OCI-LY3 (cell line): ENCODE data around the gene PIEZO2.

ENCODE experiments used
- H2AFZ ChIP-seq: fragments of 200-600, 300-600 bp; shearing (Covaris generic); 2 replicates; pipeline ENCODE4 v1.6.0; 2014; ENCODE audit warnings: antibody characterized with exemption, low read depth, low read length
- H3K27ac ChIP-seq: fragments of 200-600, 300-600 bp; sonication (generic); 2 replicates; pipeline ENCODE4 v1.5.1; 2014; ENCODE audit warnings: mild to moderate bottlenecking, low read length, moderate library complexity, mixed read lengths
- H3K27me3 ChIP-seq: fragments of 200-600, 300-600 bp; sonication (generic); 2 replicates; pipeline ENCODE4 v1.6.1; 2014; ENCODE audit warnings: low read depth, low read length, mixed read lengths
- H3K36me3 ChIP-seq: fragments of 200-600, 300-600 bp; sonication (generic); replicated peaks from 2 replicates; pipeline ENCODE3; 2014; ENCODE audit warnings: low read depth, low read length, mixed read lengths
- H3K4me1 ChIP-seq: fragments of 300-600, 200-600 bp; sonication (generic); 2 replicates; pipeline ENCODE4 v1.6.1; 2014; ENCODE audit warnings: low read length, mixed read lengths
- H3K4me2 ChIP-seq: fragments of 200-600, 300-600 bp; sonication (generic); 2 replicates; pipeline ENCODE4 v1.6.1; 2014; ENCODE audit warnings: low read length, mixed read lengths
- H3K4me3 ChIP-seq: fragments of 300-600, 200-600 bp; sonication (generic); 2 replicates; pipeline ENCODE4 v1.5.1; 2014; ENCODE audit warnings: antibody characterized with exemption, mild to moderate bottlenecking, low read length, moderate library complexity
- H3K79me2 ChIP-seq: fragments of 300-600, 200-600 bp; shearing (Covaris generic); 2 replicates; pipeline ENCODE4 v1.6.1; 2014; ENCODE audit warnings: mild to moderate bottlenecking, low read length, mixed read lengths
- H3K9ac ChIP-seq: fragments of 300-600, 200-600 bp; shearing (Covaris generic); 2 replicates; pipeline ENCODE4 v1.6.0; 2014; ENCODE audit warnings: mild to moderate bottlenecking, low read length, moderate library complexity
- H3K9me3 ChIP-seq: fragments of 200-600, 300-600 bp; shearing (Covaris generic); 2 replicates; pipeline ENCODE4 v1.6.1; 2014; ENCODE audit warnings: low read length, mixed read lengths; ENCODE audit not compliant: insufficient read depth
- H4K20me1 ChIP-seq: fragments of 200-600, 300-600 bp; sonication (generic); 2 replicates; pipeline ENCODE4 v1.6.1; 2016; ENCODE audit warnings: low read length, mixed read lengths; ENCODE audit not compliant: insufficient read depth
- CTCF ChIP-seq: fragments of 200-600, 300-600 bp; sonication (generic); IDR thresholded peaks from 2 replicates; pipeline ENCODE4 v1.5.1; 2014; ENCODE audit warnings: antibody characterized with exemption, low read length, low read depth
- EZH2phosphoT487 ChIP-seq: fragments of 200-600 bp; shearing (Covaris generic); IDR thresholded peaks from 2 replicates; pipeline ENCODE4 v1.6.1; 2018; ENCODE audit warnings: antibody characterized with exemption, mixed run types, low read depth

PIEZO2 gene

DNA sequence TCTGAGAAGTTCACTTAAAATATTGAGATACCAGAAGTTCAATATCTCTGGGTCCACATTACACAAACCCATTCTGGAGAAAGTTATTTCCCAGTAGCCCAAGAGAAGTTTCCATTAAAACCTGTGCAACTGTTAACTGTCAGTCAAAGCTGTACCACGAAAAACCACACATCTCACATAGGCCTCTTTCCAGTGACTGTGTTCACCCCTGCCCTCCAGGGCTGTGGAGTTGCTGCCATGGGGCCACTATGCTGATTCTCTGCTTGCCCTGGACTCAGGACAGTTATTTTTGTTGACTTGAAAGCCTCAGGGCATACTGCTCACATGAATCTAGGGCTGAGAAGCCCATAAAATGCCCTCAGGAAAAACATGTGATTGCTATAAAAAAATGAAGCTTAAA lies 153.8 kb downstream of the PIEZO2 start:
- H3K9me3 ChIP-seq: no peaks in the 10 kb centered on the region
- no peak overlapping the region for H2AFZ ChIP-seq
- no peak overlapping the region for H3K27ac ChIP-seq
- no peak overlapping the region for H3K9ac ChIP-seq
- no peaks in the 10 kb centered on the region for H3K79me2 ChIP-seq
- H3K4me3 ChIP-seq: no peak overlapping the region
- no peaks in the 10 kb centered on the region for H3K4me1 ChIP-seq
- no peak overlapping the region for H3K4me2 ChIP-seq
- TF ChIP-seq EZH2phosphoT487 (no peak), CTCF (no peak)
- no peaks in the 10 kb centered on the region for H4K20me1 ChIP-seq
- no peaks in the 10 kb centered on the region for H3K36me3 ChIP-seq
- H3K27me3 ChIP-seq: no peaks in the 10 kb centered on the region

- Histone ChIP-seq H3K79me2 (no peaks in the 10 kb centered on the region), H3K27me3 (no peaks in the 10 kb centered on the region), H4K20me1 (no peaks in the 10 kb centered on the region), H3K27ac (no peak overlapping the region), H2AFZ (no peak overlapping the region), H3K4me1 (no peaks in the 10 kb centered on the region), H3K4me2 (no peak overlapping the region), H3K9me3 (no peaks in the 10 kb centered on the region), H3K36me3 (no peaks in the 10 kb centered on the region), H3K4me3 (no peak overlapping the region), H3K9ac (no peak overlapping the region)
- TF ChIP-seq CTCF (no peak), EZH2phosphoT487 (no peak)
These were observed 159.9 kb downstream of the PIEZO2 start for GRCh38 chr18:10989486-10989885.

DNA sequence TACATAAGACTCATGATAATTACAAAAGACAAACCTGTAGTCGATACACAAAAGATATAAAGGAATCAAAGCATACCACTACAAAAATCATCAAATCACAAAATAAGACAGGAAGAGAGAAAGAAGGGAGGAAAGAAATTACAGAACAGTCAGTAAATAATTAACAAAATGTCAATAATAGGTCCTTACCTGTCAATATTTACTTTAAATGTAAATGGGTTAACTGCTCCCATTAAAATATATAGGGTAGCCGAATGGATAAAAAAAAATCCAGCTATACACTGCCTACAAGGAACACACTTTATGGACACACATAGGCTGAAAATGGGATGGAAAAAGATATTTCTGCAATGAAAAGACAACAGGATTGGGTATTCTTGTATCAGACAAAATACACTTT lies 163.7 kb downstream of the PIEZO2 start:
- Histone ChIP-seq H3K79me2 (no peaks in the 10 kb centered on the region), H3K27me3 (no peaks in the 10 kb centered on the region), H3K27ac (no peak overlapping the region), H3K9ac (no peak overlapping the region), H3K4me1 (no peaks in the 10 kb centered on the region), H3K4me2 (no peak overlapping the region), H3K4me3 (no peak overlapping the region), H3K36me3 (no peaks in the 10 kb centered on the region), H2AFZ (no peak overlapping the region), H3K9me3 (no peaks in the 10 kb centered on the region), H4K20me1 (no peaks in the 10 kb centered on the region)
- TF ChIP-seq EZH2phosphoT487 (no peak), CTCF (no peak)

- H2AFZ ChIP-seq: no peak overlapping the region
- no peak overlapping the region for H3K27ac ChIP-seq
- no peaks in the 10 kb centered on the region for H3K9me3 ChIP-seq
- H3K4me1 ChIP-seq: no peaks in the 10 kb centered on the region
- no peaks in the 10 kb centered on the region for H4K20me1 ChIP-seq
- no peak for TF ChIP-seq EZH2phosphoT487
- no peak for TF ChIP-seq CTCF
- H3K4me2 ChIP-seq: no peak overlapping the region
- no peaks in the 10 kb centered on the region for H3K36me3 ChIP-seq
- H3K9ac ChIP-seq: no peak overlapping the region
- no peak overlapping the region for H3K4me3 ChIP-seq
- H3K27me3 ChIP-seq: no peaks in the 10 kb centered on the region
- H3K79me2 ChIP-seq: no peaks in the 10 kb centered on the region
These were observed 170.0 kb downstream of the PIEZO2 start for GRCh38 chr18:10979411-10979810.
